GM12878 (cell line): Measurements from ENCODE around the gene CPO. TPM values are rescaled to one million over a fixed set of nuclear protein-coding genes. Genes with fewer than 3 reads are reported as not detected.

Source experiments
- ATAC-seq: fragments of 200-7000 bp; cut with Tn5 transposase; 3 replicates; pipeline ENCODE4 v1.9.1; 2020; ENCODE audit warnings: mild to moderate bottlenecking, moderate library complexity
- BruUV-seq: library from RNA; stranded (reverse); fragments of 400-500 nt; replicated peaks from 2 replicates; lab custom pipeline; 2021; lab: Mats Ljungman, UMichigan
- CTCF ChIA-PET: fragments of 300-600 bp; sonication (Branson Sonifier 250); formaldehyde crosslinking; extraction: SDS; loops from one replicate; lab custom pipeline; 2021; ENCODE audit warnings: inconsistent platforms; lab: Yijun Ruan, JAX
- POLR2A ChIA-PET: fragments of 350-600 bp; formaldehyde crosslinking; extraction: SDS; loops from one replicate; lab custom pipeline; 2021; ENCODE audit warnings: inconsistent platforms; lab: Charles Lee
- RAD21 ChIA-PET: fragments of 300-600 bp; sonication (Branson Sonifier 250); formaldehyde crosslinking; loops from one replicate; lab custom pipeline; 2023; ENCODE audit warnings: antibody characterized with exemption; ENCODE audit not compliant: unreplicated experiment; lab: Charles Lee
- SMC1A ChIA-PET: fragments of 300-600 bp; sonication (Branson Sonifier 250); formaldehyde crosslinking; loops from one replicate; lab custom pipeline; 2023; ENCODE audit not compliant: unreplicated experiment, uncharacterized antibody; lab: Charles Lee
- DNase-seq: peaks from one replicate; pipeline ENCODE4 v3.0.0-alpha.2; 2011; ENCODE audit warnings: low read depth, low spot score
- FAIRE-seq: peaks from 3 replicates; lab custom pipeline; 2011; peaks lifted over from hg19 to GRCh38; lab: Jason Lieb, UNC
- H2AFZ ChIP-seq: 2 replicates; pipeline ENCODE4 v1.6.0; 2011; ENCODE audit warnings: low read depth, low read length, control low read depth; ENCODE audit not compliant: control insufficient read depth
- H3K27ac ChIP-seq: 2 replicates; pipeline ENCODE4 v1.5.1; 2011; ENCODE audit warnings: control low read depth; ENCODE audit not compliant: control insufficient read depth, insufficient read depth
- H3K27me3 ChIP-seq, 2 experiments: replicated peaks in 1 of 2; 2 replicates each; pipeline versions ENCODE4 v1.6.0 to v1.6.1; 2011; ENCODE audit warnings: low read length in 1 of 2; ENCODE audit not compliant: control insufficient read depth in 2 of 2, insufficient read depth in 2 of 2
- H3K36me3 ChIP-seq, 2 experiments: 2 replicates each; pipeline ENCODE4 v1.5.1; 2011; ENCODE audit warnings: low read length in 1 of 2; ENCODE audit not compliant: control insufficient read depth in 2 of 2, insufficient read depth in 2 of 2
- H3K4me1 ChIP-seq: 2 replicates; pipeline ENCODE4 v1.6.1; 2011; ENCODE audit warnings: mild to moderate bottlenecking, low read length, moderate library complexity, mixed read lengths; ENCODE audit not compliant: control insufficient read depth, insufficient read depth
- H3K4me2 ChIP-seq: 2 replicates; pipeline ENCODE4 v1.6.0; 2011; ENCODE audit warnings: control low read depth; ENCODE audit not compliant: control insufficient read depth, insufficient read depth
- H3K4me3 ChIP-seq: fragments of 200-600 bp; sonication (generic); 2 replicates; pipeline ENCODE4 v1.5.1; 2016
- H3K79me2 ChIP-seq: 2 replicates; pipeline ENCODE4 v1.6.0; 2011; ENCODE audit warnings: low read length; ENCODE audit not compliant: control insufficient read depth, insufficient read depth
- H3K9ac ChIP-seq: 2 replicates; pipeline ENCODE4 v1.8.0; 2011; ENCODE audit warnings: low read length, control low read depth, mixed read lengths; ENCODE audit not compliant: control insufficient read depth, insufficient read depth
- H3K9me3 ChIP-seq: replicated peaks from 3 replicates; pipeline ENCODE4 v1.5.1; 2011; ENCODE audit warnings: mild to moderate bottlenecking, low read length; ENCODE audit not compliant: control insufficient read depth, insufficient read depth
- H4K20me1 ChIP-seq: 2 replicates; pipeline ENCODE4 v1.6.0; 2011; ENCODE audit not compliant: control insufficient read depth, insufficient read depth
- BCL11A ChIP-seq: IDR thresholded peaks from 2 replicates; pipeline ENCODE4 v1.6.1; 2011; ENCODE audit warnings: low read depth, low read length
- CEBPB ChIP-seq, 2 experiments: fragments of 150-350 bp in 1 of 2; IDR thresholded peaks; 2 replicates each; pipeline ENCODE4 v1.6.1; 2012 to 2014; ENCODE audit warnings: low read depth in 2 of 2, low read length in 2 of 2, borderline replicate concordance in 1 of 2, inconsistent platforms in 1 of 2
- CREM ChIP-seq: IDR thresholded peaks from 2 replicates; pipeline ENCODE4 v1.6.1; 2014; ENCODE audit warnings: antibody characterized with exemption, low read depth
- EGR1 ChIP-seq, 2 experiments: IDR thresholded peaks; 1 replicate in 1 of 2; 2 replicates in 1 of 2; pipeline ENCODE4 v1.6.1; 2011 to 2012; ENCODE audit warnings: low read depth in 2 of 2, low read length in 2 of 2, borderline replicate concordance in 1 of 2, mild to moderate bottlenecking in 1 of 2, moderate library complexity in 1 of 2
- GABPA ChIP-seq: IDR thresholded peaks from 2 replicates; pipeline ENCODE4 v1.6.1; 2014; ENCODE audit warnings: antibody characterized with exemption, low read depth, mild to moderate bottlenecking, inconsistent platforms
- GATAD2B ChIP-seq: fragments of 450-650 bp; conservative IDR thresholded peaks from 2 replicates; pipeline ENCODE4 v1.6.1; 2017; ENCODE audit warnings: low read depth, mild to moderate bottlenecking, moderate library complexity
- IRF3 ChIP-seq: fragments of 450-650 bp; IDR thresholded peaks from 2 replicates; pipeline ENCODE4 v1.6.1; 2014; ENCODE audit warnings: mild to moderate bottlenecking
- JUNB ChIP-seq: IDR thresholded peaks from 2 replicates; pipeline ENCODE4 v1.6.1; 2016; ENCODE audit warnings: antibody characterized with exemption, mild to moderate bottlenecking
- NR2C2 ChIP-seq: IDR thresholded peaks from 2 replicates; pipeline ENCODE4 v1.6.1; 2011; ENCODE audit warnings: borderline replicate concordance, low read depth; ENCODE audit not compliant: control insufficient read depth, insufficient read length
- RUNX3 ChIP-seq: IDR thresholded peaks from 2 replicates; pipeline ENCODE4 v1.6.1; 2012; ENCODE audit warnings: low read length, inconsistent platforms
- SP1 ChIP-seq: IDR thresholded peaks from one replicate; pipeline ENCODE4 v1.6.1; 2011; ENCODE audit warnings: low read depth, low read length
- TAF1 ChIP-seq: IDR thresholded peaks from 2 replicates; pipeline ENCODE4 v1.6.1; 2011; ENCODE audit warnings: mild to moderate bottlenecking, low read depth, low read length, borderline replicate concordance
- USF2 ChIP-seq: IDR thresholded peaks from 2 replicates; pipeline ENCODE4 v1.6.1; 2011; ENCODE audit warnings: low read depth, low read length, improper control_type of control experiment, borderline replicate concordance
- ZNF207 ChIP-seq: fragments of 450-650 bp; IDR thresholded peaks from 2 replicates; pipeline ENCODE4 v1.6.1; 2014; ENCODE audit warnings: antibody characterized with exemption, mild to moderate bottlenecking, borderline replicate concordance
- ZNF622 ChIP-seq: fragments of 450-650 bp; IDR thresholded peaks from 2 replicates; pipeline ENCODE4 v1.6.1; 2017; ENCODE audit warnings: mild to moderate bottlenecking, inconsistent platforms
- ZSCAN29 ChIP-seq: fragments of 450-650 bp; IDR thresholded peaks from 2 replicates; pipeline ENCODE4 v1.6.1; 2017; ENCODE audit warnings: mild to moderate bottlenecking, moderate library complexity
- WGBS: methylation state at CpG from one replicate; pipeline ENCODE4 v1.1.6; 2016; ENCODE audit warnings: low lambda C conversion rate; ENCODE audit not compliant: insufficient replicate concordance, insufficient coverage; ENCODE audit errors: missing lambda C conversion rate; 5-methylcytosine and 5-hydroxymethylcytosine counted together
- in situ Hi-C: fragments of 300-500 bp; cut with MboI; formaldehyde crosslinking; loops from 9 replicates; pipeline ENCODE4 v1.14.3; 2018; ENCODE audit warnings: mixed read lengths
- intact Hi-C: fragments of 100-400 bp; cut with micrococcal nuclease; formaldehyde crosslinking; loops from one replicate; pipeline ENCODE4 v1.14.2; 2022; ENCODE audit not compliant: unreplicated experiment
- polyA plus RNA-seq, 11 experiments: library from polyadenylated mRNA; depleted of rRNA in 4 of 11; unstranded in 6 of 11; stranded (reverse) in 5 of 11; fragments of >200 nt; fragmentation: Nextera tagmentation in 4 of 11; fragmentation: Illumina TruSeq in 1 of 11; extraction: Ambion mirVana in 4 of 11; extraction: Trizol in 1 of 11; gene quantifications; 1 replicate in 1 of 11; 2 replicates in 10 of 11; pipeline versions ENCODE4 v1.2.1 to v1.2.3, GENCODE V29; 2011 to 2016; ENCODE audit warnings: inconsistent platforms in 2 of 11, missing spikeins in 2 of 11, low read depth in 1 of 11
- total RNA-seq, 4 experiments: library from RNA; depleted of rRNA in 3 of 4; stranded (reverse); fragments of >200 nt in 3 of 4; fragmentation: Illumina TruSeq in 1 of 4; extraction: Trizol in 1 of 4; gene quantifications; 2 replicates each; pipeline versions ENCODE4 v1.2.1 to v1.2.3, GENCODE V29; 2013 to 2021

The CPO gene
- total and polyA plus RNA-seq, 10 of the 15 experiments (the other 5 are each of a cell fraction or from before 2014, with no cell fraction given), result 0.13 to 0.14 TPM; not detected in 8

- Histone ChIP-seq H4K20me1 (no peaks in the 10 kb centered on the region), H3K27me3 (no peaks in the 10 kb centered on the region), H3K36me3 (no peaks in the 10 kb centered on the region), H3K4me3 (no peak overlapping the region), H3K4me1 (no peaks in the 10 kb centered on the region), H3K4me2 (no peak overlapping the region), H3K27ac (no peak overlapping the region), H3K79me2 (no peaks in the 10 kb centered on the region), H3K9me3 (no peaks in the 10 kb centered on the region), H2AFZ (no peak overlapping the region), H3K9ac (no peak overlapping the region)
- no TSS peak for BruUV-seq
- TF ChIP-seq TAF1 (no peak), CEBPB (IDR thresholded peaks at IDR 0.05; ENCODE audit: borderline replicate concordance in 1 of 2, low read depth in 2 of 2, low read length in 2 of 2) (no peak), NR2C2 (no peak), RUNX3 (no peak), ZNF207 (no peak), ZNF622 (no peak)
- DNase-seq (no peak), ATAC-seq (no peak), FAIRE-seq (no peak)
- intact Hi-C loops, result no loop called here
- 5% methylated on average over 1 of the region's 1 CpG for WGBS
- RAD21 ChIA-PET, result no interaction called here
- SMC1A ChIA-PET, result no interaction called here
- POLR2A ChIA-PET, result no interaction called here
- CTCF ChIA-PET, result interaction anchor here (1.0 kb wide), 1 partner anchor 47 kb away, joined by 3 read pairs; no protein-coding TSS in a partner anchor
- in situ Hi-C loops, result no loop called here
Observed at GRCh38 chr2:207012461-207012860, 73.1 kb downstream of the CPO start.

- no peak overlapping the region for H3K27ac ChIP-seq
- TF ChIP-seq CREM, result no peak
- TF ChIP-seq BCL11A, result no peak
- TF ChIP-seq ZSCAN29, result no peak
- no peak for TF ChIP-seq EGR1 (IDR thresholded peaks at IDR 0.05; ENCODE audit: borderline replicate concordance in 1 of 2, low read depth in 2 of 2, low read length in 2 of 2)
- TF ChIP-seq GABPA, result no peak
- TF ChIP-seq ZNF622, result no peak
- no peak for TF ChIP-seq IRF3
- no peak for TF ChIP-seq USF2
- no peak for TF ChIP-seq SP1
- TF ChIP-seq JUNB, result no peak
- TF ChIP-seq GATAD2B, result no peak
- no peak overlapping the region for H3K9ac ChIP-seq
- 13% methylated on average over 2 of the region's 2 CpGs for WGBS
- ChIA-PET POLR2A (no interaction called here), RAD21 (no interaction called here), CTCF (no interaction called here), SMC1A (interaction anchor here (0.7 to 1.2 kb wide), 2 partner anchors 20 to 60 kb away, joined by 3 read pairs; no protein-coding TSS in a partner anchor)
- no peaks in the 10 kb centered on the region for H3K79me2 ChIP-seq
- H3K4me1 ChIP-seq, result no peaks in the 10 kb centered on the region
- no TSS peak for BruUV-seq
- FAIRE-seq (no peak), DNase-seq (no peak), ATAC-seq (no peak)
- no peaks in the 10 kb centered on the region for H4K20me1 ChIP-seq
- no peaks in the 10 kb centered on the region for H3K27me3 ChIP-seq
- no peak overlapping the region for H2AFZ ChIP-seq
- H3K4me3 ChIP-seq, result no peak overlapping the region
- H3K36me3 ChIP-seq, result no peaks in the 10 kb centered on the region
- in situ Hi-C loops, result no loop called here
- intact Hi-C loops, result no loop called here
- H3K9me3 ChIP-seq, result no peaks in the 10 kb centered on the region
- H3K4me2 ChIP-seq, result no peak overlapping the region
Observed at GRCh38 chr2:207014424-207014823, 75.1 kb downstream of the CPO start.
